ENCODE measurements around the gene OR51F2. TPM values are rescaled to one million over a fixed set of nuclear protein-coding genes. Genes with fewer than 3 reads are reported as not detected.
"Not testable (repeated sequence)": the region's sequence is repeated elsewhere in the genome, so short reads cannot be mapped to it uniquely, and the experiment has no call there.

OR51F2 gene
- total RNA-seq, result not detected

DNA sequence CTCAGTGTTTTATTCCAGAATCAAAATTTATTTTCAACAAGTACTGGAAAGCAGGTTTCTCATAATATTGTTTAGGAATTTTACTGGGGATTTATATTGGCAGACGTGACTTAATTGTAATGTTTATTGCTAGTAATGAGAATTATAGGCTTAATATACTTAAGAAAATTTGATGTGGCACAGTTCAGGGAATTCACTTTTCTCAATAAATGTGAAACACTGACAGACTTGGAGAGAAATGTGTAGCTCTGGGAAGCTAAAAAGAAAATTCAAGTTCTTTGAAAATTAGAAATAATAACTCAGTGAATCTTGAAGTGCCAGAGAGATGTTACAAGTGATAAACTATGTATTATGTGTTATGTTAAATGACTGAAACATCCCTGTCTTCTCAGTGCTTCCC lies at the start of gene OR51F2:
TSS of gene OR51F2 (plus strand) at position 301 of the 400 bp plus-strand sequence. CDS start 101 bp downstream, outside the sequence.
- no peaks in the 10 kb centered on the region for H3K27me3 ChIP-seq
- no peak for TF ChIP-seq POLR2A (IDR thresholded peaks at IDR 0.05)
- TF ChIP-seq, protein P1, sequence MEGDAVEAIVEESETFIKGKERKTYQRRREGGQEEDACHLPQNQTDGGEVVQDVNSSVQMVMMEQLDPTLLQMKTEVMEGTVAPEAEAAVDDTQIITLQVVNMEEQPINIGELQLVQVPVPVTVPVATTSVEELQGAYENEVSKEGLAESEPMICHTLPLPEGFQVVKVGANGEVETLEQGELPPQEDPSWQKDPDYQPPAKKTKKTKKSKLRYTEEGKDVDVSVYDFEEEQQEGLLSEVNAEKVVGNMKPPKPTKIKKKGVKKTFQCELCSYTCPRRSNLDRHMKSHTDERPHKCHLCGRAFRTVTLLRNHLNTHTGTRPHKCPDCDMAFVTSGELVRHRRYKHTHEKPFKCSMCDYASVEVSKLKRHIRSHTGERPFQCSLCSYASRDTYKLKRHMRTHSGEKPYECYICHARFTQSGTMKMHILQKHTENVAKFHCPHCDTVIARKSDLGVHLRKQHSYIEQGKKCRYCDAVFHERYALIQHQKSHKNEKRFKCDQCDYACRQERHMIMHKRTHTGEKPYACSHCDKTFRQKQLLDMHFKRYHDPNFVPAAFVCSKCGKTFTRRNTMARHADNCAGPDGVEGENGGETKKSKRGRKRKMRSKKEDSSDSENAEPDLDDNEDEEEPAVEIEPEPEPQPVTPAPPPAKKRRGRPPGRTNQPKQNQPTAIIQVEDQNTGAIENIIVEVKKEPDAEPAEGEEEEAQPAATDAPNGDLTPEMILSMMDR (IDR thresholded peaks at IDR 0.05), result no peak
- no peak within 1 kb of the TSS for H3K27ac ChIP-seq
- no peaks in the 10 kb centered on the region for H3K9me3 ChIP-seq
- H3K4me1 ChIP-seq, result no peaks in the 10 kb centered on the region
- no peaks in the 10 kb centered on the region for H3K36me3 ChIP-seq
- no peak for DNase-seq
- no peak within 1 kb of the TSS for H3K4me3 ChIP-seq

- TF ChIP-seq, protein P1 (IDR thresholded peaks at IDR 0.05), result no peak
- TF ChIP-seq POLR2A (IDR thresholded peaks at IDR 0.05), result no peak
- Histone ChIP-seq H3K4me3 (no peak overlapping the region), H3K27me3 (no peaks in the 10 kb centered on the region), H3K36me3 (no peaks in the 10 kb centered on the region), H3K9me3 (no peaks in the 10 kb centered on the region), H3K4me1 (no peaks in the 10 kb centered on the region), H3K27ac (no peak overlapping the region)
- DNase-seq, result no peak
These were observed 38.7 kb upstream of the OR51F2 start for GRCh38 chr11:4782454-4782853.

DNA sequence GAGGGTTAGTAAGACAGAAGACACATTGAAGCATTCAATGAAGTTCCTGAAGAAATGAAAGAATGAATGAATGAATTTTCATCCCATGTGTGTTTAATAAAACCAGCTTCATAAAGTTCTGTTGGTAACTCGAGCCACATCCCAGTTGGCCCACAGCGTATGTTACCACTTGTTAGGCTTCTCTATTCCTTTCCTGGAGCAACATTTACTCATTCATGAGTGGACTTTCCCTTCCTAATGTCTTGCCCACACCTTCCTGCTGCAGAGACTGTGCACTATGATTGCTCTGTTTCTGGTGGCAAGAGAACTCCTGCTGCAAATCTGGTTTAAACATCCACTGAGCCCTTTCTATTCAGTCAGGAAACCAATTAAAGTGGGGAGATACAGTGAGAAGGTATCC lies 23.9 kb upstream of the OR51F2 start:
- no peak for TF ChIP-seq POLR2A (IDR thresholded peaks at IDR 0.05)
- TF ChIP-seq, protein P1 (IDR thresholded peaks at IDR 0.05), result no peak

DNA sequence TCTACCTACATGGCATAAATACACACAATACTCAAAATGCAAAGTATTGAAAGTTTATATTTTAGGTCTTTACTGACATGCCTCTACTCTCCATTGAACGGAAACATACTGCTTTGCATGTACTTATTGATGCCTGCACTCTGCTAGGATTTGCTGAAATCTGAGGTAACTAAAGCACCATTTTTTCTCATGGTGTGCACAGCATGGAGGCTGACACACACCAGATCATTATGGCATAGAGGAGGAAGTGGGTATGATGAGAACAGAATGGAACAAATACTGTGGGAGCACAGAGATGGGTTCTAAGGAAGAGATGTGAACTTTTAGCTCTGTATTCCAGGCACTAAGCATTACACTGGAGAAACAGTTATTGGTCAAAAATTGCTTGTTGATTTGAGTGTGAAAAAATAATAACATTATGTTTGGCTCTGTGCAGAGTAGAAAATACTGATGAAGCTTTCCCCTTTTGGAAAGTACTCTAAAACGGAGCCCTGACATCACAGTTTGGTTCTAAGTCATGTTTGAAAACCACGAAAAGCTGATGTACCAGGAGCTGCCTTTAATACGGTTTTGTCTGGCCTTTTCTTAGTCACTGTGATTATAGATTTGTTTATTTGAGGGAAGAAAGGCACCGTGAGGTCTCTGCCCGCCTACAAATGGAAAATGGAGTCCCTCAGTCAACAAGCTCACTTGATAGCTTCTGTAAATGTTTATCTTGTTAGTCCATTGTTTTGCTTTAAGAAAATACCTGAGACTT lies 22.5 kb upstream of the OR51F2 start:
- no peaks in the 10 kb centered on the region for H3K9me3 ChIP-seq
- H3K27me3 ChIP-seq, result no peaks in the 10 kb centered on the region
- DNase-seq, result no peak
- no peak for TF ChIP-seq POLR2A (IDR thresholded peaks at IDR 0.05)
- TF ChIP-seq, protein P1 (IDR thresholded peaks at IDR 0.05), result no peak
- no peak overlapping the region for H3K4me3 ChIP-seq
- no peaks in the 10 kb centered on the region for H3K4me1 ChIP-seq
- no peak overlapping the region for H3K27ac ChIP-seq
- no peaks in the 10 kb centered on the region for H3K36me3 ChIP-seq

More for the DNA sequence above, 23.9 kb upstream of the OR51F2 start:
- Histone ChIP-seq H3K27me3 (no peaks in the 10 kb centered on the region), H3K4me3 (no peak overlapping the region), H3K9me3 (no peaks in the 10 kb centered on the region), H3K4me1 (no peaks in the 10 kb centered on the region), H3K36me3 (no peaks in the 10 kb centered on the region), H3K27ac (no peak overlapping the region)
- DNase-seq, result no peak

DNA sequence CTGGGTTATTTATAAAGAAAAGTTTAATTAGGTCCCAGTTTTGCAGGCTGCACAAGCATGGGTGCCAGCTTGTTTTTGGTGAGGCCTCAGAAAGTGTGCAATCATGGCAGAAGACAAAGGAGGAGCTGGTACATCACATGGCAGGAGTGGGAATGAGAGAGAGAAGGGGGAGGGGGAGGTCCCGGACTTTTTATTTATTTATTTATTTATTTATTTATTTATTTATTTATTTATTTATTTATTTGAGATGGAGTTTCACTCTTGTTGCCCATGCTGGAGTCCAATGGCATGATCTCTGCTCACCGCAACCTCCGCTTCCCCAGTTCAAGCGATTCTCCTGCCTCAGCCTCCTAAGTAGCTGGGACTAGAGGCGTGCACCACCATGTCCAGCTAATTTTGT lies 19.8 kb upstream of the OR51F2 start:
- not testable (repeated sequence) for H3K9me3 ChIP-seq, DNase-seq, H3K36me3 ChIP-seq, H3K27ac ChIP-seq, H3K4me3 ChIP-seq, H3K27me3 ChIP-seq, H3K4me1 ChIP-seq

DNA sequence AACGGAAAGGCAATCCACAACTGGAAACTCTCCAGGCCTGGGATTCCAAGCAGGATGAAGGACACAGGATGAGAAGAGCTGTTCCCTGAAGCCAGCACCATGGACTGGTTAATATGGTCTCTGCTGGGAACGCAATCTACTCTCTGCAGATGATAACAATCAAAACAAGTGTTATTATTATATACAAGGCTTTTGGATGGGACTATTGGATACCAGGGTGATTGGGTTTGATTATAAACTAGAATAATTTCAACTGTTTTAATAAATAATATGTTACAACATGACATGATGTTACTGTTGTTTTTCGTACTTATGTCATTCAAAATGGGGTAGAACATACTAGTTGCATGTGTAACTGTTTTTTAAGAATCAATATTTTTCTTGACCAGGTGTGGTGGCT lies 16.8 kb upstream of the OR51F2 start, which contains the start of gene OR52R1:
TSS of gene OR52R1 (minus strand) at position 101 of the 400 bp plus-strand sequence. CDS start at position 101, 0 bp downstream.
- H3K27ac ChIP-seq, result no peak within 1 kb of the TSS
- H3K27me3 ChIP-seq, result no peaks in the 10 kb centered on the region
- H3K9me3 ChIP-seq, result no peaks in the 10 kb centered on the region
- no peak for DNase-seq
- TF ChIP-seq, protein P1 (IDR thresholded peaks at IDR 0.05), result no peak
- no peak for TF ChIP-seq POLR2A (IDR thresholded peaks at IDR 0.05)
- H3K36me3 ChIP-seq, result no peaks in the 10 kb centered on the region
- no peak within 1 kb of the TSS for H3K4me3 ChIP-seq
- no peaks in the 10 kb centered on the region for H3K4me1 ChIP-seq
